Cardiac septum (tissue), 1 donor: ENCODE data around the gene VGF. TPM values are rescaled to one million over a fixed set of nuclear protein-coding genes. Genes with fewer than 3 reads are reported as not detected.
"Not testable (repeated sequence)": the region's sequence is repeated elsewhere in the genome, so short reads cannot be mapped to it uniquely, and the experiment has no call there.

Source experiments
- DNase-seq: peaks from one replicate; pipeline ENCODE4 v3.0.0-alpha.2; 2020; ENCODE audit warnings: low spot score
- intact Hi-C: fragments of 100-400 bp; cut with DNase I; formaldehyde crosslinking; loops from one replicate; pipeline ENCODE4 v1.14.0; 2022
- microRNA-seq: library from miRNA; unstranded; fragments of <30 nt; microRNA quantifications from one replicate; pipeline ENCODE4 v1.2.0, GENCODE V29; 2020
- total RNA-seq: library from RNA; stranded (reverse); fragmentation: NEBNext Ultra II Directional; extraction: Animal tissue kit (Norgen Biotek cat#: 25700); gene quantifications from one replicate; pipeline ENCODE4 v1.2.1, GENCODE V29; 2021
- donor health status: DM: no; HTN: no; CAD: no.

The VGF gene
- total RNA-seq, 1 donor from 2014 or later = 0.08 TPM

- DNase-seq = no peak
- intact Hi-C loops = no loop called here
Measured at GRCh38 chr7:101124376-101125056, 40.9 kb downstream of the VGF start.

GRCh38 chr7:101123703-101124068 is 41.7 kb downstream of the VGF start:
- no peak for DNase-seq
- intact Hi-C loops = no loop called here

GRCh38 chr7:101122933-101123702 is 42.3 kb downstream of the VGF start:
- intact Hi-C loops = no loop called here
- no peak for DNase-seq

- DNase-seq = peak; percentile 90
- intact Hi-C loops = no loop called here
Measured at GRCh38 chr7:101121991-101122932, 43.1 kb downstream of the VGF start.

- intact Hi-C loops, DNase-seq: not testable (repeated sequence)
Measured at GRCh38 chr7:101121631-101121990, 43.8 kb downstream of the VGF start.

- intact Hi-C loops = no loop called here
- no peak for DNase-seq
Measured at GRCh38 chr7:101120315-101120714, 45.1 kb downstream of the VGF start.

GRCh38 chr7:101119876-101120275 is 45.5 kb downstream of the VGF start:
- no peak for DNase-seq
- intact Hi-C loops = no loop called here

- intact Hi-C loops = no loop called here
- no peak for DNase-seq
Measured at GRCh38 chr7:101118856-101119255, 46.5 kb downstream of the VGF start.

- DNase-seq = no peak
- intact Hi-C loops = loop anchor here (2.0 kb wide), 1 partner anchor 16 kb away; no protein-coding TSS in a partner anchor
Measured at GRCh38 chr7:101116898-101117297, 48.5 kb downstream of the VGF start.

GRCh38 chr7:101115215-101115614 is 50.2 kb downstream of the VGF start:
- no peak for DNase-seq
- intact Hi-C loops = no loop called here

GRCh38 chr7:101114492-101114891 is 50.9 kb downstream of the VGF start:
- DNase-seq = no peak
- intact Hi-C loops = no loop called here

- intact Hi-C loops = no loop called here
- DNase-seq = no peak
Measured at GRCh38 chr7:101113836-101114235, 51.5 kb downstream of the VGF start.

GRCh38 chr7:101113140-101113539 is 52.2 kb downstream of the VGF start:
- DNase-seq, intact Hi-C loops: not testable (repeated sequence)

Small RNAs within 50 kb of the gene (microRNA-seq; reads per million reads assigned to microRNA genes)
- not detected for gene MIR4653

Other genes starting within 250 kb of the VGF start
- 0.86 TPM for gene MUC3A, start 216.0 kb downstream of the VGF start, total RNA-seq
- gene MUC12, start 196.0 kb downstream of the VGF start, total RNA-seq = 0.19 TPM
- not detected for gene MUC17, start 145.5 kb downstream of the VGF start, total RNA-seq
- gene TRIM56, start 80.1 kb downstream of the VGF start, total RNA-seq = 16.6 TPM
- gene SERPINE1, start 38.5 kb downstream of the VGF start, total RNA-seq = 27.2 TPM
- gene AP1S1, start 11.1 kb downstream of the VGF start, total RNA-seq = 12.1 TPM
- not detected for gene NAT16, start 14.7 kb upstream of the VGF start, total RNA-seq
- not detected for gene MOGAT3, start 35.5 kb upstream of the VGF start, total RNA-seq
- gene PLOD3, start 52.0 kb upstream of the VGF start, total RNA-seq = 43.9 TPM
- 50.1 TPM for gene ZNHIT1, start 52.6 kb upstream of the VGF start, total RNA-seq
- gene CLDN15, start 72.2 kb upstream of the VGF start, total RNA-seq = 2.6 TPM
- 284 TPM for gene FIS1, start 79.5 kb upstream of the VGF start, total RNA-seq
- gene IFT22, start 156.2 kb upstream of the VGF start, total RNA-seq = 24.7 TPM
- gene COL26A1, start 197.3 kb upstream of the VGF start, total RNA-seq = not detected